HS-5 (cell line): Measurements from ENCODE around the gene PPP1R12A.
A peak's percentile ranks its signal among the peaks of the same experiment; 100 is the strongest.

Experiments used
- DNase-seq: peaks from one replicate; pipeline ENCODE4 v3.0.0-alpha.2; 2012; ENCODE audit warnings: low read depth

Gene PPP1R12A

DNA sequence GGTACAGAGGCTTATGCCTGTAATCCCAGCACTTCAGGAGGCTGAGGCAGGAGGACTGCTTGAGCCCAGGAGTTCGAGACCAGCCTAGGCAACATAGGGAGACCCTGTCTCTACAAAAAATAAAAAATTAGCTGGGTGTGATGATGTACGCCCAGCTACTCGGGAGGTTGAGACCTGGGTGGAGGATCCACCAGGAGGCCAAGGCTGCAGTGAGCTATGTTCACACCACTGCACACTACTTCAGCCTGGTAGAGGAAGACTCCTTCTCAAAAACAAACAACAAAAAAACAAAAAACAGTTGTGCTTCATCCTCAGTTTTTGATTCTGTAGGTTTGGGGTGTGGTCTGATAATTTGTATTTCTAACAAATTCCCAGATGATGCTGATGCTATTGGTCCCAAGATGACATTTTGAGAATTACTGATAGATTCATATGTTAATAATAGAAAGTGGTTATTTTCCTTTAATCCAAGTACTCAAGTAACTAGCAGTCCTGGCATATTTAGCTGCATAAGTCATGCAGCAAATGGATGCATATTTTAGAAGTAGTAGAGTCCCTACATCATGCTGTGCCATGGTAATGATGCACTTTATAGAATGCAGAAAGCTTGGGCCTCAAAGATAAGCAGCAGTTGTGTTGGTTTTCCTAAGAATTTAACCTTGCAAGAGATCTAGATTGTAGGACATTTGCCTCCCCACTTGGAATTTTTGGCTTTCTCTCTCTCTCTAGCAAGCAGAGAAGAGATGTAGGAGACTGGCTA, 168.0 kb downstream of the PPP1R12A start:
- no peak for DNase-seq

DNA sequence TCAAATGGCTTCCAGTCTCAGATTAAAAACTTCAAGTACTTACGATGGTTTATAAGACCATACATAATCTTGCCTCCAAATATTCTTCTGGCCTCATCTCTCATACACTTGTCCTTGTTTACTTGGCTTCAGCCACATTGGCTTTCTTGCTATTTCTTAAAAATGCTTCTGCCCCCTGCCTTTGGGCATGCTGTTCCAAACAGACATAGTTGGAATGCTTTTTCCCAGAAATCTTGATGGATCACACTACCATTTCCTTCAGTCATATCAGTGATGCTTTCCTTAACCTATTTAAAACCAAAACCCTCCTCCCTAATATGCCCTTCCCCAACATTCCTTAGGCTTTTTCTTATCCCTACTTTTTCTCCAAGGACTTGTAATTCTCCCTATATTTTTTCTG, 169.7 kb downstream of the PPP1R12A start:
- no peak for DNase-seq

DNA sequence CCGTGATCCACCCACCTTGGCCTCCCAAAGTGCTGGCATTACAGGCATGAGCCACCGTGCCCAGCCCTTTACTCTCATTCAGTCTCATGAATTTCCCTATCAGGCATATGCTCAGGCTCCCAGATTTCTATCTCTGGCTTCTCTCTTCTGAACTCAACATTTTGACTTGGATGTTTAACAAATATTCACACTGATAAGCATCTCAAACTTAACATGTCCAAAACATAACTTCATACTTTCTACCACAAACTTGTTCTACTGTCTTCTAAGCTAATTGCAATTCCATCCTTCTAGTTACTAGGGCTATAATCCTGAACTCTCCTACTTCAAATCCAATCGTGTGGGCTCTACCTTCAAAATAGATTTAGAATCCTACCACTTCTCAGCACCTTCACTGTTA, 170.3 kb downstream of the PPP1R12A start:
- no peak for DNase-seq

DNA sequence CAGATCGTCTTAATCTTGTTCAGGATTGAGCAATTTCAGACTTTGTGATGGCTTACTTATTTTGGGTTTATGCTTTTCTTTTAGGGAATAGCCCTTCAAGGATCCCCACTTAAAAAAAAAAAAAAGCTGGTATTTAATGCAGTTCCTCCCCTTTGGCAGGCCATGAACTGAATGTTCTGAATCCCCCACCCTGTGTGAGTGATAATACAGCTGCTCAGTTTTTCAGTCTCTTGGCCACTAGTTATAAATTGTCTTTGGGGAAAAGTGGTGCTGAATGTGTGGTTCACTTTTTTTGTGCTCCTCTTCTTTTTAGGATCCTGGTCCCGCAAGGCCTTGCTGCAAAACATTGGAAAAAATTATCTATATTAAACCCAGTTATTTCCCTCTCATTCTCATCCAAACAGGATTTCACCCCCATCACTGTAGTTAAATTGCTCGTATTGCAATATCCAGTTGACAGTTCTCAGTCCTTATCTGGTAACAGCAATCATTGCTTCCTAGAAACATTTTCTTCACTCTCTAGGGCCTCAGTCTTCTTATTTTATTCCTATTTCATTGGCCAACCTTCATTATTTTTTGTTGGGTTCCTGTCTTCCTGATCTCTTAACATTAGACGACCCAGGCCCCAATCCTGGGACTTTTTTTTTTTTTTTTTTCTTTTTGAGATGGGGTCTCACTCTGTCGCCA, 171.0 kb downstream of the PPP1R12A start:
- no peak for DNase-seq

DNA sequence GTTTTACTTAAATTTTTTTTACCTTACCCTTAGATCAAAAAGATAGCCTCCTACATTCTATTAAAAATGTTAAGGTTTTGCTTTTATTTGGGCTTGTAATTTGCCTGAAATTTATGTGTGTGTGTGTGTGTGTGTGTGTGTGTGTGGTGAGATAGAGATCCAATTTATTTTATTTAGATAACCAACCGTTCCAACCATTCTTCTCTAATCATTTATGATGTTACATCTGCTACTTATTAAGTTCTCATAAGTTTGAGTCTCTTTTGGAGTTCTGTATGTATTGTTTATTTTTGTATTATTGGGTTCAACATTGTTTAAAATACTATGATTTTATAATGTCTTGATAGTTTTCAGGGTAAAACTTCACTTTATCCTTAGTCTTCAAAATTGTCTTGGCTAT, 173.6 kb downstream of the PPP1R12A start:
- DNase-seq: no peak

GRCh38 chr12:79747274-79747673, 187.6 kb downstream of the PPP1R12A start:
- no peak for DNase-seq

- DNase-seq: peak; percentile 44
Observed at GRCh38 chr12:79737875-79738718, 196.8 kb downstream of the PPP1R12A start.

GRCh38 chr12:79732638-79733037, 202.3 kb downstream of the PPP1R12A start:
- DNase-seq: no peak

DNA sequence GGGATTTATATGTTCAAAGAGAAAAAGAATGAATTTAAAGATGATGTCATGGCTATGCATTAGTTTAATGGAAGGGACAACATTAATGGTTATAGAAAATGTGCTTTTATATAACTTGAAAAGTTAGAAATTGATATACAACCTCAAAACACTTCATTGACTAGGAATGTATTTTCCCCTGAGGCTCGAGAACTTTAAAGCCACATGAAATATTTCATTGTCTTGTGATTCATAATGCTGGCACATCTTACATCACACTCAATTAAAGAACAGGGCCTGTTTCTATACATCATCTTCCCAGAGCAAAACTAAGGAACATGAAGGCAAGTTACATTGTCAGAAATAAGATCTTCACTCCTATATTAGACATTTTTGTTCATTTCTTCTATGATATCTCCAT, 208.9 kb downstream of the PPP1R12A start:
- DNase-seq: peak; percentile 68
